ENCODE results near the gene IFNL2. TPM values are rescaled to one million over a fixed set of nuclear protein-coding genes. Genes with fewer than 3 reads are reported as not detected.
"Not testable (repeated sequence)": the region's sequence is repeated elsewhere in the genome, so short reads cannot be mapped to it uniquely, and the experiment has no call there.

The IFNL2 gene
- total and polyA plus RNA-seq, 7 experiments from 2014 or later: not detected

- POLR2A ChIA-PET: no interaction called here
- H3K27me3 Mint-ChIP-seq: peaks cover 25 to 46% (median 35%) of the 10 kb centered on the region in 5 donors
- Histone ChIP-seq H3K4me3 (ENCODE audit: low read length) (no peak overlapping the region), H3K27me3 (ENCODE audit: control insufficient read depth in 2 of 2, insufficient read depth in 2 of 2, low read length in 2 of 2) (peaks cover 0 to 3% of the 10 kb centered on the region in 2 donors), H3K27ac (ENCODE audit: low read depth, low read length) (no peak overlapping the region), H3K36me3 (ENCODE audit: control insufficient read depth in 2 of 3, insufficient read depth in 3 of 3, low read length in 3 of 3) (no peaks in the 10 kb centered on the region), H3K9me3 (ENCODE audit: control insufficient read depth in 2 of 3, low read length in 3 of 3) (no peaks in the 10 kb centered on the region), H3K4me1 (ENCODE audit: control insufficient read depth in 2 of 2, insufficient read depth in 2 of 2, low read length in 2 of 2) (peaks cover 0 to 10% of the 10 kb centered on the region in 2 donors)
- peaks cover 0 to 2% (median 0%) of the 10 kb centered on the region in 11 donors for H3K9me3 Mint-ChIP-seq
- H3K4me1 Mint-ChIP-seq: peaks cover 0 to 9% (median 7%) of the 10 kb centered on the region in 7 donors
- H3K4me3 Mint-ChIP-seq: no peak overlapping the region
- intact Hi-C loops (cut with micrococcal nuclease): no loop called here
- ATAC-seq: no peak
- no peak overlapping the region for H3K27ac Mint-ChIP-seq
- no peak for DNase-seq
- H3K36me3 Mint-ChIP-seq: peaks cover 0 to 4% (median 0%) of the 10 kb centered on the region in 5 donors
- CTCF ChIA-PET: no interaction called here
Measured at GRCh38 chr19:39262496-39262895, 5.7 kb upstream of the IFNL2 start.

GRCh38 chr19:39263912-39264305 lies 4.3 kb upstream of the IFNL2 start:
- no peaks in the 10 kb centered on the region for H3K36me3 ChIP-seq (ENCODE audit: control insufficient read depth in 2 of 3, insufficient read depth in 3 of 3, low read length in 3 of 3)
- intact Hi-C loops (cut with micrococcal nuclease): no loop called here
- Mint-ChIP-seq H3K4me3 (peak overlapping the region in 4 of 10 donors; percentile 4 to 54 (median 28)), H3K9me3 (peaks cover 0 to 2% (median 0%) of the 10 kb centered on the region in 11 donors), H3K27me3 (peaks cover 25 to 42% (median 35%) of the 10 kb centered on the region in 5 donors), H3K4me1 (peaks cover 0 to 9% (median 7%) of the 10 kb centered on the region in 7 donors), H3K36me3 (peaks cover 0 to 4% (median 0%) of the 10 kb centered on the region in 5 donors), H3K27ac (no peak overlapping the region)
- CTCF ChIA-PET: no interaction called here
- ATAC-seq: peak; percentile 6
- POLR2A ChIA-PET: no interaction called here
- no peak overlapping the region for H3K4me3 ChIP-seq (ENCODE audit: low read length)
- H3K9me3 ChIP-seq (ENCODE audit: control insufficient read depth in 2 of 3, low read length in 3 of 3): no peaks in the 10 kb centered on the region
- H3K27me3 ChIP-seq (ENCODE audit: control insufficient read depth in 2 of 2, insufficient read depth in 2 of 2, low read length in 2 of 2): peaks cover 0 to 3% of the 10 kb centered on the region in 2 donors
- H3K4me1 ChIP-seq (ENCODE audit: control insufficient read depth in 2 of 2, insufficient read depth in 2 of 2, low read length in 2 of 2): peaks cover 0 to 10% of the 10 kb centered on the region in 2 donors
- no peak for DNase-seq
- no peak overlapping the region for H3K27ac ChIP-seq (ENCODE audit: low read depth, low read length)

DNA sequence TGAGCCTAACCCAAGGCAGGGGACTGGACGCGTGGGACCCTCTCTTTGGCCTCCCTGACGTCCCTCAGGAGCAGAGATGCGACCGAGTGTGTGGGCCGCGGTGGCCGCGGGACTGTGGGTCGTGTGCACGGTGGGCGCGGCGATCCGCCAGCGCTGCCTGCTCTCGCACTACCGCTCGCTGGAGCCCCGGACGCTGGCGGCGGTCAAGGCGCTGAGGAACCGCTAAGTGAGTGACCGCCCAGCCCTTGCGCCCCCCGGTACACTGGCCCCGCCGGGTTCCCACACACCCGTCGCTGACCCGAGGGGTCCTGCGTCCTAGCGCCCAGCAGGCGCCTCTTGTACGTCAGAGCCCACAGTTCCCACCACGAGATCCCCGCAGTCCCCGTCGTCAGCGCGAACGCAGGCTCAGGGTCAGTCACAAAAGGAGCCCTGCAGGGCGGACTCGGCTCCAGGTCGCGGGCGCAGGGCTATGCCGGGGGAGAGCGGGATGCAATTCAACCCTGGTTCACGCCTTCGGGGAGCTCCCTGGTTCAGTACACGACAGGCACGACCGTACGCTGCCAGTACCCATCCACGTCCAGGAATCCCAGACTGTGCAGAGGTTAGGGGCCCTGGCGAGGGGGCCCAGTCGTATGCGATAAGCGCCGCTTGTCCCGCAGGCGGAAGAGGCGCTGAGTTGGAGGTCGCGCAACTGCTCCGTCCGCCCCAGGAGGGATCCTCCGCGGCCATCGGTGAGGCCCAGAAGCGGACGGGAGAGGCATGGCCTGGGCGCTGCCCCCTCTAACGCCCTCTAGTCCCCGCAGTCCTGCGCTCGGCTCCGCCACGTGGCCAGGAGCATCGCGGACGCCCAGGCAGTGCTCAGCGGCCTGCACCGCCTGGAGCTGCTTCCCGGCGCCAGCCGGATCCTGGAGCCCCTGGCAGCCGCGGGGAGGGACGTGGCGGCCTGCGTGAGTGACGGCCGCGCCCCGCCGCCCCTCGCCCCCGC lies 3.6 kb upstream of the IFNL2 start:
- ATAC-seq (peak; percentile 12), DNase-seq (no peak)
- ChIA-PET POLR2A (no interaction called here), CTCF (no interaction called here)
- Histone ChIP-seq H3K4me3 (ENCODE audit: low read length) (no peak overlapping the region), H3K36me3 (ENCODE audit: control insufficient read depth in 2 of 3, insufficient read depth in 3 of 3, low read length in 3 of 3) (no peaks in the 10 kb centered on the region), H3K9me3 (ENCODE audit: control insufficient read depth in 2 of 3, low read length in 3 of 3) (no peaks in the 10 kb centered on the region), H3K4me1 (ENCODE audit: control insufficient read depth in 2 of 2, insufficient read depth in 2 of 2, low read length in 2 of 2) (peaks cover 0 to 10% of the 10 kb centered on the region in 2 donors), H3K27me3 (ENCODE audit: control insufficient read depth in 2 of 2, insufficient read depth in 2 of 2, low read length in 2 of 2) (peaks cover 0 to 3% of the 10 kb centered on the region in 2 donors), H3K27ac (ENCODE audit: low read depth, low read length) (no peak overlapping the region)
- Mint-ChIP-seq H3K27ac (no peak overlapping the region), H3K9me3 (peaks cover 0 to 2% (median 0%) of the 10 kb centered on the region in 11 donors), H3K4me3 (peak overlapping the region in 2 of 10 donors; percentile 54 to 55), H3K27me3 (peaks cover 25 to 42% (median 35%) of the 10 kb centered on the region in 5 donors), H3K4me1 (peaks cover 0 to 9% (median 7%) of the 10 kb centered on the region in 7 donors), H3K36me3 (peaks cover 0 to 4% (median 0%) of the 10 kb centered on the region in 5 donors)
- intact Hi-C loops (cut with micrococcal nuclease): no loop called here

DNA sequence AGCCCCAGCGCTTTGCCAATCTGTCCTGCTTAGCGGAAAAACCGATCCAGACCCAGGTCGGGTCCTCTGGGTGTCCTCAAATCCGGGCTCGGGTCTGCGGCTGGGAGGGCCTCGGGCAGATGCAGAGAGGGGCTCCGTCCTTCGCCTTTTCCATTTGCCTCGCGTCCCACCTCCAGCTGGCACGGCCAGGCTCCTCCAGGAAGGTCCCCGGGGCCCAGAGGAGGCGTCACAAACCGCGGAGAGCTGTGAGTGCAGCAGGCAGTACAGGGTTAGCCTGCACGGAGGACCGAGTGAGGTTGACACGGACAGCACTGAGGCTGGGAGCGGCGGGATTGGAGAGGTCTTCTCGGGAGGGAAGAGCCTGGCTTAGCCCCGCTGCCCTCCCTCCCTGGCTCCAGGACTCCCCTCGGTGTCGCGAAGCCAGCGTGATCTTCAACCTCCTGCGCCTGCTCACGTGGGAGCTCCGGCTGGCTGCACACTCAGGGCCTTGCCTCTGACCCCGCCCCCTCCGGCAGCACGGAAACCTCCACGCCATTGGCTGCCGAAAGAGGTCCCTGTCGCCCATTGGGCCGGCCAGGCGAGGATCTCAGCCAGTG lies 2.8 kb upstream of the IFNL2 start:
- no peak overlapping the region for H3K27ac Mint-ChIP-seq
- Histone ChIP-seq H3K27ac (ENCODE audit: low read depth, low read length) (no peak overlapping the region), H3K36me3 (ENCODE audit: control insufficient read depth in 2 of 3, insufficient read depth in 3 of 3, low read length in 3 of 3) (no peaks in the 10 kb centered on the region), H3K4me1 (ENCODE audit: control insufficient read depth in 2 of 2, insufficient read depth in 2 of 2, low read length in 2 of 2) (peaks cover 0 to 10% of the 10 kb centered on the region in 2 donors), H3K27me3 (ENCODE audit: control insufficient read depth in 2 of 2, insufficient read depth in 2 of 2, low read length in 2 of 2) (peaks cover 0 to 3% of the 10 kb centered on the region in 2 donors), H3K4me3 (ENCODE audit: low read length) (no peak overlapping the region), H3K9me3 (ENCODE audit: control insufficient read depth in 2 of 3, low read length in 3 of 3) (no peaks in the 10 kb centered on the region)
- CTCF ChIA-PET: no interaction called here
- ATAC-seq (peak; percentile 44), DNase-seq (no peak)
- peaks cover 0 to 9% (median 7%) of the 10 kb centered on the region in 7 donors for H3K4me1 Mint-ChIP-seq
- H3K36me3 Mint-ChIP-seq: peaks cover 0 to 4% (median 0%) of the 10 kb centered on the region in 5 donors
- POLR2A ChIA-PET: no interaction called here
- peak overlapping the region in 2 of 10 donors; percentile 21 to 36 for H3K4me3 Mint-ChIP-seq
- H3K27me3 Mint-ChIP-seq: peaks cover 30 to 44% (median 38%) of the 10 kb centered on the region in 5 donors
- H3K9me3 Mint-ChIP-seq: peaks cover 0 to 2% (median 0%) of the 10 kb centered on the region in 11 donors
- intact Hi-C loops (cut with micrococcal nuclease): no loop called here

DNA sequence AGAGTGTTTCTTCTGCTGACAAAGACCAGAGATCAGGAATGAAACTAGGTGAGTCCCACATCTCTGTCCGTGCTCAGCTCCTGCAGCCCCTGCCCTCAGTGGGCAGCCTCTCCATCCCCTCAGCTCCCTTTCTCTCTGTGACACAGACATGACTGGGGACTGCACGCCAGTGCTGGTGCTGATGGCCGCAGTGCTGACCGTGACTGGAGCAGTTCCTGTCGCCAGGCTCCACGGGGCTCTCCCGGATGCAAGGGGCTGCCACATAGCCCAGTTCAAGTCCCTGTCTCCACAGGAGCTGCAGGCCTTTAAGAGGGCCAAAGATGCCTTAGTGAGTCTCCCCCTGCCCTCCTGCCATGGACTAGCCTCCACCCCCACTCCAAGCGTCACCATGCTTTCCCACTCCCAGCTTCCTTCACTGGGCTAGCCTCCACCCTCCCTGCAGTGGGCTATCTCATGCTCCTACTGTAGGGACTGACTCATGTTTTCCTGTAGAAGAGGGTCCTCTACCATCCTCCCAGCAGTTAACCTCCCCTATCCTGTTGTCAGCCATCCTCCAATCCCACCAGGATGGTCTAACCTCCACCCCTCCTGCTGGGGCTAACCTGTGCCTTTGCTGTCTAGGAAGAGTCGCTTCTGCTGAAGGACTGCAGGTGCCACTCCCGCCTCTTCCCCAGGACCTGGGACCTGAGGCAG lies 481 bp downstream of the IFNL2 start:
- not testable (repeated sequence) for H3K36me3 Mint-ChIP-seq

GRCh38 chr19:39269369-39269768 lies 1.2 kb downstream of the IFNL2 start:
- H3K4me3 Mint-ChIP-seq; H3K27ac ChIP-seq (ENCODE audit: low read depth, low read length); H3K9me3 Mint-ChIP-seq; H3K9me3 ChIP-seq (ENCODE audit: control insufficient read depth in 2 of 3, low read length in 3 of 3); H3K36me3 ChIP-seq (ENCODE audit: control insufficient read depth in 2 of 3, insufficient read depth in 3 of 3, low read length in 3 of 3); H3K4me1 Mint-ChIP-seq; H3K4me3 ChIP-seq (ENCODE audit: low read length); ATAC-seq; H3K27me3 ChIP-seq (ENCODE audit: control insufficient read depth in 2 of 2, insufficient read depth in 2 of 2, low read length in 2 of 2); DNase-seq; H3K27ac Mint-ChIP-seq; POLR2A ChIA-PET; H3K4me1 ChIP-seq (ENCODE audit: control insufficient read depth in 2 of 2, insufficient read depth in 2 of 2, low read length in 2 of 2); CTCF ChIA-PET; intact Hi-C loops (cut with micrococcal nuclease); H3K36me3 Mint-ChIP-seq: not testable (repeated sequence)
- H3K27me3 Mint-ChIP-seq: peaks cover 6 to 25% (median 13%) of the 10 kb centered on the region in 5 donors

More for the DNA sequence above, 481 bp downstream of the IFNL2 start:
- H3K36me3 ChIP-seq (ENCODE audit: control insufficient read depth in 2 of 3, insufficient read depth in 3 of 3, low read length in 3 of 3); H3K27me3 ChIP-seq (ENCODE audit: control insufficient read depth in 2 of 2, insufficient read depth in 2 of 2, low read length in 2 of 2); ATAC-seq; H3K9me3 Mint-ChIP-seq; H3K4me1 Mint-ChIP-seq; H3K4me1 ChIP-seq (ENCODE audit: control insufficient read depth in 2 of 2, insufficient read depth in 2 of 2, low read length in 2 of 2); CTCF ChIA-PET; intact Hi-C loops (cut with micrococcal nuclease); H3K4me3 Mint-ChIP-seq; H3K9me3 ChIP-seq (ENCODE audit: control insufficient read depth in 2 of 3, low read length in 3 of 3); DNase-seq; POLR2A ChIA-PET; H3K4me3 ChIP-seq (ENCODE audit: low read length); H3K27ac ChIP-seq (ENCODE audit: low read depth, low read length): not testable (repeated sequence)
- peak overlapping the region in 1 of 9 donors; percentile 9 for H3K27ac Mint-ChIP-seq
- H3K27me3 Mint-ChIP-seq: peaks cover 12 to 31% (median 16%) of the 10 kb centered on the region in 5 donors
